Keratinocyte (primary cell): ENCODE measurements around the gene RHOC. TPM values are rescaled to one million over a fixed set of nuclear protein-coding genes. Genes with fewer than 3 reads are reported as not detected.

Source experiments
- DNase-seq: peaks from one replicate; pipeline ENCODE4 v3.0.0-alpha.2; 2011; ENCODE audit warnings: low read depth, missing footprints, low spot score
- FAIRE-seq: peaks from 2 replicates; lab custom pipeline; 2011; peaks lifted over from hg19 to GRCh38; lab: Jason Lieb, UNC
- H2AFZ ChIP-seq: 2 replicates; pipeline ENCODE4 v1.6.0; 2012; ENCODE audit warnings: low read length, control low read depth, inconsistent platforms; ENCODE audit not compliant: control insufficient read depth
- H3K27ac ChIP-seq: 2 replicates; pipeline ENCODE4 v1.5.1; 2011; ENCODE audit warnings: low read length; ENCODE audit not compliant: control insufficient read depth, insufficient read depth
- H3K27me3 ChIP-seq: 3 replicates; pipeline ENCODE4 v1.6.0; 2011; ENCODE audit warnings: low read length; ENCODE audit not compliant: control insufficient read depth, insufficient read depth; ENCODE audit errors: extremely low read depth
- H3K36me3 ChIP-seq, 2 experiments: 2 replicates in 1 of 2; 3 replicates in 1 of 2; pipeline ENCODE4 v1.5.1; 2011; ENCODE audit warnings: low read length in 2 of 2, mild to moderate bottlenecking in 1 of 2; ENCODE audit not compliant: control insufficient read depth in 2 of 2, insufficient read depth in 2 of 2; ENCODE audit errors: extremely low read depth in 1 of 2
- H3K4me1 ChIP-seq: 3 replicates; pipeline ENCODE4 v1.5.1; 2011; ENCODE audit warnings: low read length; ENCODE audit not compliant: control insufficient read depth, insufficient read depth; ENCODE audit errors: extremely low read depth
- H3K4me2 ChIP-seq: 3 replicates; pipeline ENCODE4 v1.6.0; 2011; ENCODE audit warnings: low read depth, low read length; ENCODE audit not compliant: control insufficient read depth, insufficient read depth; ENCODE audit errors: extremely low read depth
- H3K4me3 ChIP-seq, 3 experiments: fragments of 200-600 bp in 1 of 3; sonication (generic) in 1 of 3; 2 replicates in 2 of 3; 3 replicates in 1 of 3; pipeline ENCODE4 v1.5.1; 2011 to 2016; ENCODE audit warnings: low read length in 3 of 3, mild to moderate bottlenecking in 3 of 3, control low read depth in 2 of 3, inconsistent platforms in 1 of 3, low read depth in 1 of 3, mixed read lengths in 1 of 3, mixed run types in 1 of 3, moderate library complexity in 1 of 3; ENCODE audit not compliant: control insufficient read depth in 2 of 3, insufficient read depth in 2 of 3; ENCODE audit errors: extremely low read depth in 1 of 3
- H3K79me2 ChIP-seq: 2 replicates; pipeline ENCODE4 v1.6.0; 2012; ENCODE audit warnings: low read length; ENCODE audit not compliant: control insufficient read depth, insufficient read depth
- H3K9ac ChIP-seq: 3 replicates; pipeline ENCODE4 v1.6.0; 2011; ENCODE audit warnings: low read length; ENCODE audit not compliant: control insufficient read depth, insufficient read depth; ENCODE audit errors: extremely low read depth
- H3K9me1 ChIP-seq: 3 replicates; pipeline ENCODE4 v1.6.0; 2011; ENCODE audit warnings: low read length; ENCODE audit not compliant: control insufficient read depth, insufficient read depth; ENCODE audit errors: extremely low read depth
- H3K9me3 ChIP-seq: 2 replicates; pipeline ENCODE4 v1.5.1; 2012; ENCODE audit warnings: low read depth, low read length; ENCODE audit not compliant: control insufficient read depth
- H4K20me1 ChIP-seq: 3 replicates; pipeline ENCODE4 v1.6.0; 2011; ENCODE audit warnings: low read length; ENCODE audit not compliant: control insufficient read depth, insufficient read depth; ENCODE audit errors: extremely low read depth
- EZH2 ChIP-seq: IDR thresholded peaks from one replicate; pipeline ENCODE4 v1.6.1; 2012; ENCODE audit warnings: inconsistent platforms, mild to moderate bottlenecking, low read length, moderate library complexity
- dilution Hi-C: fragments of 300-500 bp; cut with MboI; formaldehyde crosslinking; loops from one replicate; pipeline ENCODE4 v1.7.0; 2020; ENCODE audit warnings: low sequenced_read_pairs; ENCODE audit not compliant: extremely low pct_ligation_motif_present
- polyA plus RNA-seq, 5 experiments: library from polyadenylated mRNA; depleted of rRNA in 3 of 5; stranded (reverse) in 3 of 5; stranded (forward) in 1 of 5; unstranded in 1 of 5; fragments of >200 nt; gene quantifications; 1 replicate in 1 of 5; 2 replicates in 3 of 5; 3 replicates in 1 of 5; pipeline versions ENCODE4 v1.2.1 to v1.2.3, GENCODE V29; 2011 to 2012; ENCODE audit warnings: missing spikeins in 2 of 5, low read depth in 1 of 5, low replicate concordance in 1 of 5
- TF ChIP-seq, protein P1 (sequence below), 3 experiments: IDR thresholded peaks in 1 of 3; conservative IDR thresholded peaks in 1 of 3; optimal IDR thresholded peaks in 1 of 3; 2 replicates in 2 of 3; 3 replicates in 1 of 3; pipeline versions ENCODE3 to v1.5.1; 2011; ENCODE audit warnings: low read length in 3 of 3, mild to moderate bottlenecking in 3 of 3, moderate library complexity in 2 of 3, control low read depth in 1 of 3, inconsistent platforms in 1 of 3; ENCODE audit not compliant: insufficient read depth in 2 of 3; ENCODE audit errors: extremely low read depth in 1 of 3

RHOC gene
- polyA plus RNA-seq, 1 donor (not counting 4 experiments of a cell fraction or from before 2014, with no cell fraction given) = 639 TPM

- H3K36me3 ChIP-seq = peaks cover under 1 to 4% of the 10 kb centered on the region in 2 experiments
- H3K9me1 ChIP-seq = no peaks in the 10 kb centered on the region
- H4K20me1 ChIP-seq = no peaks in the 10 kb centered on the region
- TF ChIP-seq EZH2 = no peak
- TF ChIP-seq, protein P1, sequence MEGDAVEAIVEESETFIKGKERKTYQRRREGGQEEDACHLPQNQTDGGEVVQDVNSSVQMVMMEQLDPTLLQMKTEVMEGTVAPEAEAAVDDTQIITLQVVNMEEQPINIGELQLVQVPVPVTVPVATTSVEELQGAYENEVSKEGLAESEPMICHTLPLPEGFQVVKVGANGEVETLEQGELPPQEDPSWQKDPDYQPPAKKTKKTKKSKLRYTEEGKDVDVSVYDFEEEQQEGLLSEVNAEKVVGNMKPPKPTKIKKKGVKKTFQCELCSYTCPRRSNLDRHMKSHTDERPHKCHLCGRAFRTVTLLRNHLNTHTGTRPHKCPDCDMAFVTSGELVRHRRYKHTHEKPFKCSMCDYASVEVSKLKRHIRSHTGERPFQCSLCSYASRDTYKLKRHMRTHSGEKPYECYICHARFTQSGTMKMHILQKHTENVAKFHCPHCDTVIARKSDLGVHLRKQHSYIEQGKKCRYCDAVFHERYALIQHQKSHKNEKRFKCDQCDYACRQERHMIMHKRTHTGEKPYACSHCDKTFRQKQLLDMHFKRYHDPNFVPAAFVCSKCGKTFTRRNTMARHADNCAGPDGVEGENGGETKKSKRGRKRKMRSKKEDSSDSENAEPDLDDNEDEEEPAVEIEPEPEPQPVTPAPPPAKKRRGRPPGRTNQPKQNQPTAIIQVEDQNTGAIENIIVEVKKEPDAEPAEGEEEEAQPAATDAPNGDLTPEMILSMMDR (optimal IDR thresholded peaks at IDR 0.05 in 1 of 3, IDR thresholded peaks at IDR 0.05 in 1 of 3, conservative IDR thresholded peaks at IDR 0.05 in 1 of 3; ENCODE audit: extremely low read depth in 1 of 3, insufficient read depth in 2 of 3, low read length in 3 of 3) = peak; percentile 96 to 98 (median 97)
- H3K4me3 ChIP-seq = peak overlapping the region; percentile 69 to 83 (median 80)
- H3K9ac ChIP-seq = peak overlapping the region; percentile 78
- DNase-seq (peak; percentile 80), FAIRE-seq (peak; percentile 92)
- dilution Hi-C loops = loop anchor here (5.0 kb wide), 1 partner anchor 66 kb away; no protein-coding TSS in a partner anchor
- peak overlapping the region; percentile 100 for H3K4me2 ChIP-seq
- H3K27ac ChIP-seq = peak overlapping the region; percentile 75
- H3K9me3 ChIP-seq = no peaks in the 10 kb centered on the region
- no peaks in the 10 kb centered on the region for H3K79me2 ChIP-seq
- H3K4me1 ChIP-seq = peaks cover 8% of the 10 kb centered on the region
- no peaks in the 10 kb centered on the region for H3K27me3 ChIP-seq
- H2AFZ ChIP-seq = peak overlapping the region; percentile 97
Observed at GRCh38 chr1:112716133-112716720, 9.3 kb upstream of the RHOC start.

DNA sequence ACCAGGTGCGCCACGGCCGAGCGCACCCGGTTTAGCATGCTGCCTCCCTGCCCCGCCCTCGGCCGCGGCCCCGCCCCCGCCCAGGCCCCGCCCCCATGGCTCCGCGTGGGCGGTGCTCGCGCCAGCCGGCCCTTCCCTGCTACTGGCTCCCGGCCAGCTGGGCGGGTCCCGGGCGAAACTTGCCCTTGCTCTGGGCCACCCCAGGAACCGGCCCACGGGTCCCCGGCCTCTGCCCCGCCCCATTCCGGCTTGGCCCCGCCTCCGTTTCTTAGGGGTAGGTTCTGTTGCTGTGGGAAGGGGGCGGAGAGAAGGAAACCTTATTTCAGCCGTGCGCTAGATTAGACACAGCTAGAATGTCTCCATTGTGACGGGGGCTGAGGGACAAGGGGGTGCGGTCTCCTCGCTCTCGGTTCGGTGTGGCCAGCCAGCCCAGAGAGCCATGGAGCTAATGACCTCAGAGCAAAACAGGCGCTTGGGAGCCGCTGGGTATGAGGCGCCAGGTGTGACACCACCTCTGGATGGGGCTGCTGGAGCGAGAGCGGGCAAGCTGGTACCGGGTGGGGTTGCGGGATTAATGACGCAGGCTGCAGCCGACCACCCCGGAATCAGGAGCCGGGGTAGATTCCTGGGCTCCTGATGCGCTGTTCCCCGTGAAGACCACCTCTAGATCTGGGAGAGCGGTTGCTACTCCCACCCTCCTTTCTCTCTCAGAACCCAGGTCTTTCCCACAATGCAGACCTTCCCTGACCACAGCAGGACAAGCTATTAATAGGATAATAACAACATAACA lies 8.5 kb upstream of the RHOC start, which contains the start of gene PPM1J:
Gene PPM1J (minus strand): TSS at position 69 of the 790 bp plus-strand sequence. CDS start 31 bp downstream, at position 38.
- Histone ChIP-seq H3K4me3 (peak within 1 kb of the TSS; percentile 69 to 89 (median 83)), H3K79me2 (no peaks in the 10 kb centered on the region), H3K9ac (peak within 1 kb of the TSS; percentile 78), H3K9me3 (no peaks in the 10 kb centered on the region), H2AFZ (peak within 1 kb of the TSS; percentile 97), H3K27me3 (no peaks in the 10 kb centered on the region), H3K36me3 (peaks cover 5 to 7% of the 10 kb centered on the region in 2 experiments), H3K4me2 (peak within 1 kb of the TSS; percentile 100), H4K20me1 (no peaks in the 10 kb centered on the region), H3K9me1 (no peaks in the 10 kb centered on the region), H3K27ac (peak within 1 kb of the TSS; percentile 75), H3K4me1 (peaks cover 8% of the 10 kb centered on the region)
- FAIRE-seq = no peak
- TF ChIP-seq, protein P1 (optimal IDR thresholded peaks at IDR 0.05 in 1 of 3, IDR thresholded peaks at IDR 0.05 in 1 of 3, conservative IDR thresholded peaks at IDR 0.05 in 1 of 3; ENCODE audit: extremely low read depth in 1 of 3, insufficient read depth in 2 of 3, low read length in 3 of 3) = no peak
- TF ChIP-seq EZH2 = no peak
- DNase-seq = peak; percentile 71
- dilution Hi-C loops = loop anchor here (5.0 kb wide), 1 partner anchor 67 kb away; no protein-coding TSS in a partner anchor
